Heart left ventricle (tissue), 16 donors: ENCODE measurements around the gene NMS. TPM values are rescaled to one million over a fixed set of nuclear protein-coding genes. Genes with fewer than 3 reads are reported as not detected.
A peak's percentile ranks its signal among the peaks of the same experiment; 100 is the strongest.

Experiments
- ATAC-seq, 4 donors: fragments of 200-7000 bp; cut with Tn5 transposase; one replicate each; pipeline ENCODE4 v1.9.1; 2020 to 2022; ENCODE audit warnings: moderate library complexity in 4 of 4, mild to moderate bottlenecking in 3 of 4, moderate number of reproducible peaks in 1 of 4
- DNase-seq, 5 donors: peaks; one replicate each; pipeline ENCODE4 v3.0.0-alpha.2; 2020
- H3K27ac ChIP-seq, 12 donors: fragments of 200-600 bp; sonication (generic) in 4 of 12; one replicate each; pipeline versions ENCODE4 v1.5.0 to v1.8.0; 2016 to 2022; ENCODE audit warnings: mild to moderate bottlenecking in 2 of 12
- H3K27me3 ChIP-seq, 9 donors: fragments of 200-600 bp; sonication (generic) in 2 of 9; one replicate each; pipeline versions ENCODE4 v1.5.1 to v1.8.0; 2016 to 2022; ENCODE audit warnings: mild to moderate bottlenecking in 3 of 9
- H3K36me3 ChIP-seq, 9 donors: fragments of 200-600 bp; sonication (generic) in 2 of 9; one replicate each; pipeline versions ENCODE4 v1.5.0 to v1.8.0; 2018 to 2022; ENCODE audit warnings: mild to moderate bottlenecking in 2 of 9
- H3K4me1 ChIP-seq, 12 donors: fragments of 200-600 bp; sonication (generic) in 4 of 12; one replicate each; pipeline versions ENCODE4 v1.5.0 to v1.8.0; 2016 to 2022; ENCODE audit warnings: mild to moderate bottlenecking in 3 of 12
- H3K4me3 ChIP-seq, 12 donors: fragments of 200-600 bp; sonication (generic) in 4 of 12; one replicate each; pipeline versions ENCODE4 v1.5.0 to v1.8.0; 2017 to 2022; ENCODE audit warnings: mild to moderate bottlenecking in 9 of 12, moderate library complexity in 4 of 12
- H3K9me3 ChIP-seq, 12 donors: fragments of 200-600 bp; sonication (generic) in 4 of 12; one replicate each; pipeline versions ENCODE4 v1.5.0 to v1.8.0; 2016 to 2022; ENCODE audit warnings: mild to moderate bottlenecking in 1 of 12
- CTCF ChIP-seq, 12 donors: fragments of 200-600 bp; sonication (generic) in 4 of 12; IDR thresholded peaks; one replicate each; pipeline versions ENCODE4 v1.5.0 to v1.8.0; 2018 to 2022; ENCODE audit warnings: antibody characterized with exemption in 12 of 12, mild to moderate bottlenecking in 5 of 12
- POLR2A ChIP-seq, 2 donors: fragments of 450-650 bp; IDR thresholded peaks; one replicate each; pipeline ENCODE4 v1.6.1; 2017; ENCODE audit warnings: antibody characterized with exemption in 2 of 2, mild to moderate bottlenecking in 2 of 2, moderate library complexity in 2 of 2
- WGBS, 4 donors: extraction: QIAGEN DNeasy Blood & Tissue Kit in 2 of 4; methylation state at CpG; one replicate each; pipeline versions ENCODE4 v1.1.5 to v1.1.7; 2013 to 2018; 5-methylcytosine and 5-hydroxymethylcytosine counted together
- intact Hi-C, 10 donors: fragments of 100-400 bp; cut with DNase I; formaldehyde crosslinking; loops; one replicate each; pipeline versions ENCODE4 v1.11.1 to v1.14.2; 2022
- polyA plus RNA-seq, 2 donors: library from polyadenylated mRNA; stranded (reverse); fragments of 200-250 nt; gene quantifications; one replicate each; pipeline ENCODE4 v1.2.3, GENCODE V29; 2013
- total RNA-seq, 9 donors: library from RNA; depleted of rRNA in 2 of 9; stranded (reverse); fragments of >200 nt in 2 of 9; fragmentation: NEBNext Ultra II Directional in 3 of 9; extraction: Animal tissue kit (Norgen Biotek cat#: 25700) in 3 of 9; gene quantifications; one replicate each; pipeline versions ENCODE4 v1.1.0 to v1.2.4, GENCODE V29; 2016 to 2023
- donor health status: ischemic (EF 13 %, LVEDD 7.1; RV severe dilation, severe dysfunction).
- donor health status: healthy with polysubstance abuse.
- donor health status: DM: no; HTN: yes; CAD: no.
- donor health status: DM: no; HTN: no; CAD: no.
- donor health status: ischemic (EF 25% LVEDD 6.9; RV normal size, moderate dysfunction).
- donor health status: ischemic (EF 25% LVEDD 5.7; RV mildly dilated, moderate dysfunction).
- donor health status: healthy.
- donor health status: DM: yes; HTN: yes; CAD: no.
- donor health status: ischemic (EF 35%, LVEDD 5.7; RV mildly dilated, moderate dysfunction).
- donor health status: nonischemic (EF 11% LVEDD 7.7; RV severe dilation, severe dysfunction).
- donor health status: DM: yes; HTN: yes; CAD: no.
- donor health status: PGD.
- donor health status: ischemic (EF 29% LVEDD 5.4; RV normal size, mild dysfunction).
- donor health status: nonischemic (EF 23%, LVEDD 6.1; RV moderate dilation, normal function).

The NMS gene
- total and polyA plus RNA-seq, 11 donors: not detected

DNA sequence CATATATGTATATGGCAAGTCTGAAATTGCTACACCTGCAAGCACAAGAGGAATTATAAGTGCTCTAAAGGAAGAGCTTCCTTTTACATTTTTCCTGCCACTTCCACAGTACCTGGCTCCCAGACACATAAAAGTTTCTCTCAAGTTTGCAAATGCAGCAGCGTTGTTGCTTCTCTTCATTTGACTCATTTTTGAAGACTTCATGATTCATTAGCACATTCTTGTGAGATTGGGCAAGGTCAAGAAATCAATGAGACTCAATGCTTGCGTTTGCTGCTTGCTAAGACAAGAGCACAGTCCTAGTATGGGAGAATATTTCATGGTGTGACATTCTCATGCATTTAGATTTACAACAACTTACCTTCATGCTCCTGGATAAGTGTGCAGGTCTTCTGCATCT, 49.9 kb downstream of the NMS start:
- no peaks in the 10 kb centered on the region for H3K9me3 ChIP-seq

DNA sequence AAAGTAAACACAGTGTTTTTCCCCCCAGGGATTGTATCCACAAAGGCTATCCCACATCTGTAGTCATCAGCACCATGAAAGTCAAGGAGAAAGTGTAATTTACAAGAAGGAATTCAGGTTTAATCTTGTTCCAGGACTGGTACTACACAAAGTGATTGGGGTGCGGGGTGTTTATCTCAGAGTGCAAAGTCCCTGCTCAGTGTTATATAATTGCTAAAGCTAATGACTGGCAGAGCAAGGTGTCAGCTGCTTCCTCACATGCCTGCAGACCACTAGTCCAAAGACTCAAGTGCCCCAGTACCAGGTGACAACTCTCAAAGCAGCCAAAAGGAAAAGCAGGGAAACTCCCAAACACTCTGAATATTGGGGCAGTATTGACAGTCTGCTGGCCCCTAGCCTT, 52.1 kb downstream of the NMS start:
- TF ChIP-seq POLR2A (IDR thresholded peaks at IDR 0.05) (no peak), CTCF (IDR thresholded peaks at IDR 0.05) (no peak)
- DNase-seq (no peak), ATAC-seq (peak in 1 of 4 donors; percentile 49)
- intact Hi-C loops: no loop called here
- no peaks in the 10 kb centered on the region for H3K27me3 ChIP-seq
- 25 to 69% (median 54%) methylated on average over 1 of the region's 1 CpG for WGBS, 4 donors
- H3K36me3 ChIP-seq: no peaks in the 10 kb centered on the region
- H3K27ac ChIP-seq: no peak overlapping the region
- H3K4me1 ChIP-seq: no peaks in the 10 kb centered on the region
- no peak overlapping the region for H3K4me3 ChIP-seq
- no peaks in the 10 kb centered on the region for H3K9me3 ChIP-seq

More for the DNA sequence above, 49.9 kb downstream of the NMS start:
- no peaks in the 10 kb centered on the region for H3K4me1 ChIP-seq
- DNase-seq (no peak), ATAC-seq (no peak)
- no peak overlapping the region for H3K27ac ChIP-seq
- WGBS, 4 donors: 84 to 93% (median 89%) methylated on average over 2 of the region's 2 CpGs
- H3K27me3 ChIP-seq: no peaks in the 10 kb centered on the region
- no peak overlapping the region for H3K4me3 ChIP-seq
- H3K36me3 ChIP-seq: no peaks in the 10 kb centered on the region
- intact Hi-C loops: no loop called here
- TF ChIP-seq CTCF (IDR thresholded peaks at IDR 0.05): no peak
- no peak for TF ChIP-seq POLR2A (IDR thresholded peaks at IDR 0.05)

- DNase-seq (no peak), ATAC-seq (no peak)
- intact Hi-C loops: no loop called here
- H3K36me3 ChIP-seq: no peaks in the 10 kb centered on the region
- H3K4me3 ChIP-seq: no peak overlapping the region
- H3K9me3 ChIP-seq: no peaks in the 10 kb centered on the region
- H3K4me1 ChIP-seq: no peaks in the 10 kb centered on the region
- no peak overlapping the region for H3K27ac ChIP-seq
- 81 to 86% (median 85%) methylated on average over 2 of the region's 2 CpGs for WGBS, 4 donors
- TF ChIP-seq POLR2A (IDR thresholded peaks at IDR 0.05): no peak
- TF ChIP-seq CTCF (IDR thresholded peaks at IDR 0.05): no peak
- H3K27me3 ChIP-seq: no peaks in the 10 kb centered on the region
These were observed 54.0 kb downstream of the NMS start for GRCh38 chr2:100524331-100524730.

DNA sequence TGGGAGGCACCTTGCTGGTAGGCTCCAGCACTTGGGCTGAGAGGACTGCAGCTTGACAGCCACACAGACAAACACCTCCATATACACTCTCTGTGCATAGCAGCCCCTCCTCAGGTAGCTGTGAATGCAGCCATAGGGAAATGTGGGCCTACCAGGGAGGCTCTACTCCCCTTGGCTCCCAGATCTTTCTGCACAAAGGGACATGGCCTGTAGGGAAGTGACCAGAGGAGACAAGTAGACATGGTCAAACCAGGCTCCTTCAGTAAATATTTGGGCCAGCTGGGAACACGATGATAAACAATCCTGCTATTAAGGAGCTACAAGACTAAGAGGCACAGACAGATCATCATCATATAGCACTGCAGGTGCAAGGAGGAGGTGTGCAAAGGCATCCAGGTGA, 56.6 kb downstream of the NMS start:
- TF ChIP-seq CTCF (IDR thresholded peaks at IDR 0.05) (no peak), POLR2A (IDR thresholded peaks at IDR 0.05) (no peak)
- DNase-seq (no peak), ATAC-seq (no peak)
- H3K36me3 ChIP-seq: no peaks in the 10 kb centered on the region
- H3K9me3 ChIP-seq: no peaks in the 10 kb centered on the region
- no peak overlapping the region for H3K4me3 ChIP-seq
- no peak overlapping the region for H3K27ac ChIP-seq
- no peaks in the 10 kb centered on the region for H3K4me1 ChIP-seq
- intact Hi-C loops: no loop called here
- WGBS, 4 donors: 0 to 85% (median 25%) methylated on average over 1 of the region's 1 CpG
- no peaks in the 10 kb centered on the region for H3K27me3 ChIP-seq
